Keratinocyte (primary cell): ENCODE data around the gene ECEL1. TPM values are rescaled to one million over a fixed set of nuclear protein-coding genes. Genes with fewer than 3 reads are reported as not detected.
"Not testable (repeated sequence)": the region's sequence is repeated elsewhere in the genome, so short reads cannot be mapped to it uniquely, and the experiment has no call there.

Experiments
- DNase-seq: peaks from one replicate; pipeline ENCODE4 v3.0.0-alpha.2; 2011; ENCODE audit warnings: low read depth, missing footprints, low spot score
- FAIRE-seq: peaks from 2 replicates; lab custom pipeline; 2011; peaks lifted over from hg19 to GRCh38; lab: Jason Lieb, UNC
- H2AFZ ChIP-seq: 2 replicates; pipeline ENCODE4 v1.6.0; 2012; ENCODE audit warnings: low read length, control low read depth, inconsistent platforms; ENCODE audit not compliant: control insufficient read depth
- H3K27ac ChIP-seq: 2 replicates; pipeline ENCODE4 v1.5.1; 2011; ENCODE audit warnings: low read length; ENCODE audit not compliant: control insufficient read depth, insufficient read depth
- H3K27me3 ChIP-seq: 3 replicates; pipeline ENCODE4 v1.6.0; 2011; ENCODE audit warnings: low read length; ENCODE audit not compliant: control insufficient read depth, insufficient read depth; ENCODE audit errors: extremely low read depth
- H3K36me3 ChIP-seq, 2 experiments: 2 replicates in 1 of 2; 3 replicates in 1 of 2; pipeline ENCODE4 v1.5.1; 2011; ENCODE audit warnings: low read length in 2 of 2, mild to moderate bottlenecking in 1 of 2; ENCODE audit not compliant: control insufficient read depth in 2 of 2, insufficient read depth in 2 of 2; ENCODE audit errors: extremely low read depth in 1 of 2
- H3K4me1 ChIP-seq: 3 replicates; pipeline ENCODE4 v1.5.1; 2011; ENCODE audit warnings: low read length; ENCODE audit not compliant: control insufficient read depth, insufficient read depth; ENCODE audit errors: extremely low read depth
- H3K4me2 ChIP-seq: 3 replicates; pipeline ENCODE4 v1.6.0; 2011; ENCODE audit warnings: low read depth, low read length; ENCODE audit not compliant: control insufficient read depth, insufficient read depth; ENCODE audit errors: extremely low read depth
- H3K4me3 ChIP-seq, 3 experiments: fragments of 200-600 bp in 1 of 3; sonication (generic) in 1 of 3; 2 replicates in 2 of 3; 3 replicates in 1 of 3; pipeline ENCODE4 v1.5.1; 2011 to 2016; ENCODE audit warnings: low read length in 3 of 3, mild to moderate bottlenecking in 3 of 3, control low read depth in 2 of 3, inconsistent platforms in 1 of 3, low read depth in 1 of 3, mixed read lengths in 1 of 3, mixed run types in 1 of 3, moderate library complexity in 1 of 3; ENCODE audit not compliant: control insufficient read depth in 2 of 3, insufficient read depth in 2 of 3; ENCODE audit errors: extremely low read depth in 1 of 3
- H3K79me2 ChIP-seq: 2 replicates; pipeline ENCODE4 v1.6.0; 2012; ENCODE audit warnings: low read length; ENCODE audit not compliant: control insufficient read depth, insufficient read depth
- H3K9ac ChIP-seq: 3 replicates; pipeline ENCODE4 v1.6.0; 2011; ENCODE audit warnings: low read length; ENCODE audit not compliant: control insufficient read depth, insufficient read depth; ENCODE audit errors: extremely low read depth
- H3K9me1 ChIP-seq: 3 replicates; pipeline ENCODE4 v1.6.0; 2011; ENCODE audit warnings: low read length; ENCODE audit not compliant: control insufficient read depth, insufficient read depth; ENCODE audit errors: extremely low read depth
- H3K9me3 ChIP-seq: 2 replicates; pipeline ENCODE4 v1.5.1; 2012; ENCODE audit warnings: low read depth, low read length; ENCODE audit not compliant: control insufficient read depth
- H4K20me1 ChIP-seq: 3 replicates; pipeline ENCODE4 v1.6.0; 2011; ENCODE audit warnings: low read length; ENCODE audit not compliant: control insufficient read depth, insufficient read depth; ENCODE audit errors: extremely low read depth
- EZH2 ChIP-seq: IDR thresholded peaks from one replicate; pipeline ENCODE4 v1.6.1; 2012; ENCODE audit warnings: inconsistent platforms, mild to moderate bottlenecking, low read length, moderate library complexity
- dilution Hi-C: fragments of 300-500 bp; cut with MboI; formaldehyde crosslinking; loops from one replicate; pipeline ENCODE4 v1.7.0; 2020; ENCODE audit warnings: low sequenced_read_pairs; ENCODE audit not compliant: extremely low pct_ligation_motif_present
- polyA plus RNA-seq, 5 experiments: library from polyadenylated mRNA; depleted of rRNA in 3 of 5; stranded (reverse) in 3 of 5; stranded (forward) in 1 of 5; unstranded in 1 of 5; fragments of >200 nt; gene quantifications; 1 replicate in 1 of 5; 2 replicates in 3 of 5; 3 replicates in 1 of 5; pipeline versions ENCODE4 v1.2.1 to v1.2.3, GENCODE V29; 2011 to 2012; ENCODE audit warnings: missing spikeins in 2 of 5, low read depth in 1 of 5, low replicate concordance in 1 of 5
- TF ChIP-seq, protein P1 (sequence below), 3 experiments: IDR thresholded peaks in 1 of 3; conservative IDR thresholded peaks in 1 of 3; optimal IDR thresholded peaks in 1 of 3; 2 replicates in 2 of 3; 3 replicates in 1 of 3; pipeline versions ENCODE3 to v1.5.1; 2011; ENCODE audit warnings: low read length in 3 of 3, mild to moderate bottlenecking in 3 of 3, moderate library complexity in 2 of 3, control low read depth in 1 of 3, inconsistent platforms in 1 of 3; ENCODE audit not compliant: insufficient read depth in 2 of 3; ENCODE audit errors: extremely low read depth in 1 of 3

Gene ECEL1
- polyA plus RNA-seq, 1 donor (not counting 4 experiments of a cell fraction or from before 2014, with no cell fraction given) = not detected

DNA sequence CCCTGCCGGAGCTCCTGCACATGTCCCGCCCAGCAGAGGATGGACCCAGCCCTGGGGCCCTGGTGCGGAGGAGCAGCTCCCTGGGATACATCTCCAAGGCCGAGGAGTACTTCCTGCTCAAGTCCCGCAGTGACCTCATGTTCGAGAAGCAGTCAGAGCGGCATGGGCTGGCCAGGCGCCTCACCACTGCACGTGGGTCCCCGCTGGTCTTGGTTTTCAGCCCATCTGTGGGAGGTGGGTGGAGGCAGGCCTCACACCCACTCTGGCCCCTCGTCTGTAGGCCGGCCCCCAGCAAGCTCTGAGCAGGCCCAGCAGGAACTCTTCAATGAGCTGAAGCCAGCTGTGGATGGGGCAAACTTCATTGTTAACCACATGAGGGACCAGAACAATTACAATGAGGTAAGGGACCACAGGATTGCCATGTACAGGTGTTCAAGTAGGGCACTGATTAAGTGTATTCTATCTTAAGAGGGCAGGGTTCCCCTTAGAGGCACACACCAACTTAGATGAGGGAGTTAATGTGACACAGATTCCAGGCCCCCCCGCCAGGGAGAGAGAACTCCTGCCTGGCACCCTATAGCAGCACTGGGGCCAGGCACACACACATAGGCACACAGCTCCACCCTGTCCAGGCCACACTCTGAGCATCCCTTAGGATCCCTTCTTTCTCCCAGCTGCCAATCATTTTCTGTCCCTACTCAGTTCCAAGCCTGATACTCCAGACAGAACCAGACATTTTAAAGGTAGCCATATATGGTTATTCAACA lies 46.5 kb upstream of the ECEL1 start:
- H3K27ac ChIP-seq = no peak overlapping the region
- H4K20me1 ChIP-seq = no peaks in the 10 kb centered on the region
- no peak overlapping the region for H2AFZ ChIP-seq
- no peak for TF ChIP-seq EZH2
- TF ChIP-seq, protein P1, sequence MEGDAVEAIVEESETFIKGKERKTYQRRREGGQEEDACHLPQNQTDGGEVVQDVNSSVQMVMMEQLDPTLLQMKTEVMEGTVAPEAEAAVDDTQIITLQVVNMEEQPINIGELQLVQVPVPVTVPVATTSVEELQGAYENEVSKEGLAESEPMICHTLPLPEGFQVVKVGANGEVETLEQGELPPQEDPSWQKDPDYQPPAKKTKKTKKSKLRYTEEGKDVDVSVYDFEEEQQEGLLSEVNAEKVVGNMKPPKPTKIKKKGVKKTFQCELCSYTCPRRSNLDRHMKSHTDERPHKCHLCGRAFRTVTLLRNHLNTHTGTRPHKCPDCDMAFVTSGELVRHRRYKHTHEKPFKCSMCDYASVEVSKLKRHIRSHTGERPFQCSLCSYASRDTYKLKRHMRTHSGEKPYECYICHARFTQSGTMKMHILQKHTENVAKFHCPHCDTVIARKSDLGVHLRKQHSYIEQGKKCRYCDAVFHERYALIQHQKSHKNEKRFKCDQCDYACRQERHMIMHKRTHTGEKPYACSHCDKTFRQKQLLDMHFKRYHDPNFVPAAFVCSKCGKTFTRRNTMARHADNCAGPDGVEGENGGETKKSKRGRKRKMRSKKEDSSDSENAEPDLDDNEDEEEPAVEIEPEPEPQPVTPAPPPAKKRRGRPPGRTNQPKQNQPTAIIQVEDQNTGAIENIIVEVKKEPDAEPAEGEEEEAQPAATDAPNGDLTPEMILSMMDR (optimal IDR thresholded peaks at IDR 0.05 in 1 of 3, IDR thresholded peaks at IDR 0.05 in 1 of 3, conservative IDR thresholded peaks at IDR 0.05 in 1 of 3; ENCODE audit: extremely low read depth in 1 of 3, insufficient read depth in 2 of 3, low read length in 3 of 3) = no peak
- no peaks in the 10 kb centered on the region for H3K79me2 ChIP-seq
- no peaks in the 10 kb centered on the region for H3K36me3 ChIP-seq
- H3K4me2 ChIP-seq = no peak overlapping the region
- no peaks in the 10 kb centered on the region for H3K9me3 ChIP-seq
- peaks cover under 1% of the 10 kb centered on the region for H3K4me1 ChIP-seq
- no peaks in the 10 kb centered on the region for H3K9me1 ChIP-seq
- no peak overlapping the region for H3K9ac ChIP-seq
- H3K4me3 ChIP-seq = no peak overlapping the region
- FAIRE-seq = no peak
- dilution Hi-C loops = no loop called here
- H3K27me3 ChIP-seq = no peaks in the 10 kb centered on the region
- DNase-seq = no peak

DNA sequence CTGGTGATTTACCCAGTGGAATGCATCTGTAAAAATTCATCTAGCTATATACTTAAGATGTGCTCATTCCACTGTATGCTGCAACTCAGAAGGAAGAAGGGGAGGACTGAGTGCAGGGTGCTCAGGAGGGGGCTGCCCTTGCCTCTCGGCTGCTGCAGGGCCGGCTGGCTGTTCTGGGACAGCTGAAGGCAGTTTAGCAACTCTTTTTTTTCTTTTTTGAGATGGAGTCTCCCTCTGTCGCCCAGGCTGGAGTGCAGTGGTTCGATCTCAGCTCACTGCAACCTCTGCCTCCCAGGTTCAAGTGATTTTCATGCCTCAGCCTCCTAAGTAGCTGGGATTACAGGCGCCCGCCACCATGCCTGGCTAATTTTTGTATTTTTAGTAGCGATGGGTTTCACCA lies 45.2 kb upstream of the ECEL1 start:
- H3K9me3 ChIP-seq, H3K27me3 ChIP-seq, H2AFZ ChIP-seq, H3K9me1 ChIP-seq, H4K20me1 ChIP-seq, dilution Hi-C loops, H3K36me3 ChIP-seq, H3K9ac ChIP-seq, H3K79me2 ChIP-seq, FAIRE-seq, DNase-seq, H3K27ac ChIP-seq, H3K4me1 ChIP-seq, H3K4me2 ChIP-seq, H3K4me3 ChIP-seq: not testable (repeated sequence)

DNA sequence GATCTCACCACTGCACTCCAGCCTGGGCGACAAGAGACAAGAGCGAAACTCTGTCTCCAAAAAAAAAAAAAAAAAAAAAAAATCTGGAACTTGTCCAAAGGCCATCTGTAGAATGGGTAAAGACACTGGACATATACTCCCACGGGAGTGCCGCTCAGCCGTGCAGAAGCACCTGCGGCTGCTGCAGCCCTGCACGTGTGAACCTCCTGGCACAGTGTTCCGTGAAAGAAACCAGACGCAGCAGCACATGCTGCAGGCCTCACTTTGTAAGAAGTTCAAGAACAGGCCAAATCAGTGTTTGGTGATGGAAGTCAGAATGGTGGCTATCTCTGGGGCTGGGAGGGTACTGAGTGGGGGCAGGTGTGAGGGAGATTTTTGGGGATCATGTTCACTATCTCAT lies 44.8 kb upstream of the ECEL1 start:
- Histone ChIP-seq H3K27me3 (no peaks in the 10 kb centered on the region), H3K9ac (no peak overlapping the region), H3K4me1 (no peaks in the 10 kb centered on the region), H3K4me2 (no peak overlapping the region), H2AFZ (no peak overlapping the region), H3K79me2 (no peaks in the 10 kb centered on the region), H4K20me1 (no peaks in the 10 kb centered on the region), H3K9me1 (no peaks in the 10 kb centered on the region), H3K9me3 (no peaks in the 10 kb centered on the region), H3K4me3 (no peak overlapping the region), H3K27ac (no peak overlapping the region), H3K36me3 (no peaks in the 10 kb centered on the region)
- no peak for FAIRE-seq
- dilution Hi-C loops = no loop called here
- no peak for DNase-seq
- TF ChIP-seq EZH2 = no peak
- TF ChIP-seq, protein P1 (optimal IDR thresholded peaks at IDR 0.05 in 1 of 3, IDR thresholded peaks at IDR 0.05 in 1 of 3, conservative IDR thresholded peaks at IDR 0.05 in 1 of 3; ENCODE audit: extremely low read depth in 1 of 3, insufficient read depth in 2 of 3, low read length in 3 of 3) = no peak
